ENCODE results near the gene PAM.

GRCh38 chr5:102955488-102955887 lies 200.4 kb downstream of the PAM start:
- TF ChIP-seq, protein P1, sequence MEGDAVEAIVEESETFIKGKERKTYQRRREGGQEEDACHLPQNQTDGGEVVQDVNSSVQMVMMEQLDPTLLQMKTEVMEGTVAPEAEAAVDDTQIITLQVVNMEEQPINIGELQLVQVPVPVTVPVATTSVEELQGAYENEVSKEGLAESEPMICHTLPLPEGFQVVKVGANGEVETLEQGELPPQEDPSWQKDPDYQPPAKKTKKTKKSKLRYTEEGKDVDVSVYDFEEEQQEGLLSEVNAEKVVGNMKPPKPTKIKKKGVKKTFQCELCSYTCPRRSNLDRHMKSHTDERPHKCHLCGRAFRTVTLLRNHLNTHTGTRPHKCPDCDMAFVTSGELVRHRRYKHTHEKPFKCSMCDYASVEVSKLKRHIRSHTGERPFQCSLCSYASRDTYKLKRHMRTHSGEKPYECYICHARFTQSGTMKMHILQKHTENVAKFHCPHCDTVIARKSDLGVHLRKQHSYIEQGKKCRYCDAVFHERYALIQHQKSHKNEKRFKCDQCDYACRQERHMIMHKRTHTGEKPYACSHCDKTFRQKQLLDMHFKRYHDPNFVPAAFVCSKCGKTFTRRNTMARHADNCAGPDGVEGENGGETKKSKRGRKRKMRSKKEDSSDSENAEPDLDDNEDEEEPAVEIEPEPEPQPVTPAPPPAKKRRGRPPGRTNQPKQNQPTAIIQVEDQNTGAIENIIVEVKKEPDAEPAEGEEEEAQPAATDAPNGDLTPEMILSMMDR (IDR thresholded peaks at IDR 0.05; ENCODE audit: poor library complexity, severe bottlenecking) = no peak
- peak; percentile 59 for TF ChIP-seq EP300 (conservative IDR thresholded peaks at IDR 0.05; ENCODE audit: poor library complexity, severe bottlenecking)

All from neural cell (in vitro differentiated cells).